Epithelial cell of esophagus (primary cell): Measurements from ENCODE around the gene RNF125.
"Not testable (repeated sequence)": the region's sequence is repeated elsewhere in the genome, so short reads cannot be mapped to it uniquely, and the experiment has no call there.

Source experiments
- DNase-seq: peaks from one replicate; pipeline ENCODE4 v3.0.0; 2010; ENCODE audit warnings: low read depth
- H3K4me3 ChIP-seq: 2 replicates; pipeline ENCODE4 v1.5.1; 2011; ENCODE audit warnings: mild to moderate bottlenecking, low read length, control low read depth
- CTCF ChIP-seq: IDR thresholded peaks from 2 replicates; pipeline ENCODE4 v1.5.1; 2011; ENCODE audit warnings: low read depth, mild to moderate bottlenecking, low read length, control low read depth, inconsistent platforms; ENCODE audit not compliant: insufficient read depth; ENCODE audit errors: missing control alignments

Gene RNF125

GRCh38 chr18:31979714-31980113 is 38.9 kb upstream of the RNF125 start:
- no peak for DNase-seq
- no peak overlapping the region for H3K4me3 ChIP-seq

GRCh38 chr18:31980863-31981262 is 37.8 kb upstream of the RNF125 start:
- no peak for TF ChIP-seq CTCF
- no peak overlapping the region for H3K4me3 ChIP-seq
- DNase-seq = no peak

More at GRCh38 chr18:31979714-31980113, 38.9 kb upstream of the RNF125 start:
- TF ChIP-seq CTCF = no peak

GRCh38 chr18:31983020-31983419 is 35.6 kb upstream of the RNF125 start:
- DNase-seq = no peak
- no peak overlapping the region for H3K4me3 ChIP-seq
- no peak for TF ChIP-seq CTCF

- DNase-seq = no peak
- no peak overlapping the region for H3K4me3 ChIP-seq
- TF ChIP-seq CTCF = no peak
Observed at GRCh38 chr18:31983976-31984375, 34.6 kb upstream of the RNF125 start.

GRCh38 chr18:31990823-31991222 is 27.8 kb upstream of the RNF125 start:
- DNase-seq = peak; percentile 21
- no peak for TF ChIP-seq CTCF
- H3K4me3 ChIP-seq = no peak overlapping the region

- no peak for DNase-seq
- no peak for TF ChIP-seq CTCF
- no peak overlapping the region for H3K4me3 ChIP-seq
Observed at GRCh38 chr18:31996007-31996406, 22.6 kb upstream of the RNF125 start.

- H3K4me3 ChIP-seq = no peak overlapping the region
- TF ChIP-seq CTCF = no peak
- no peak for DNase-seq
Observed at GRCh38 chr18:31998880-31999412, 19.7 kb upstream of the RNF125 start.

- DNase-seq, H3K4me3 ChIP-seq: not testable (repeated sequence)
Observed at GRCh38 chr18:32001141-32001540, 17.5 kb upstream of the RNF125 start.

- not testable (repeated sequence) for DNase-seq, H3K4me3 ChIP-seq
Observed at GRCh38 chr18:32003822-32004221, 14.8 kb upstream of the RNF125 start.
